Activated T-cell treated with anti-CD3 and anti-CD28 coated beads, Interleukin-2, amount 50 U/mL, for 1 hour (primary cell): ENCODE data around the gene ILF3.

Source experiments
- DNase-seq: peaks from one replicate; pipeline ENCODE4 v3.0.0-alpha.2; 2020

Gene ILF3

GRCh38 chr19:10737722-10738121, 83.6 kb downstream of the ILF3 start:
- no peak for DNase-seq

DNA sequence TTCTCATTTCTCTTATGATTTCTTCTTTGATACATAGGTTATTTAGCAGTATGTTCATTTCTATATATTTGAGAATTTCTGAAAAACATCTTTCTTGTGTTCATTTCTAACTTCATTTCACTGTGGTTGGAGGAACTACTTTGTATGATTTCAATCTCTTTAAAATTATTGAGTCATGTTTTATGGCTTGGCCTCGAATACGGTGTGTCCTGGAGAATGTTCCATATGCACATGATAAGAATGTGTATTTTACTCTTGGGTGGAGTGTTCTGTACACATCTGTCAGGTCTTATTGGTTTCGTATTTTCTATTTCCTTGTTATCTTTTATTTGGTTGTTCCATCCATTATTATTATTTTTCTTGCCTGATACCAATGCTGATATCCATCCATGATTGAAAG, 86.7 kb downstream of the ILF3 start:
- DNase-seq: no peak
